KG1 (cell line): ENCODE measurements around the gene TADA1.

ENCODE experiments used
- DNase-seq: peaks from one replicate; lab custom pipeline; 2025; lab: John Stamatoyannopoulos, UW

TADA1 gene, protein sequence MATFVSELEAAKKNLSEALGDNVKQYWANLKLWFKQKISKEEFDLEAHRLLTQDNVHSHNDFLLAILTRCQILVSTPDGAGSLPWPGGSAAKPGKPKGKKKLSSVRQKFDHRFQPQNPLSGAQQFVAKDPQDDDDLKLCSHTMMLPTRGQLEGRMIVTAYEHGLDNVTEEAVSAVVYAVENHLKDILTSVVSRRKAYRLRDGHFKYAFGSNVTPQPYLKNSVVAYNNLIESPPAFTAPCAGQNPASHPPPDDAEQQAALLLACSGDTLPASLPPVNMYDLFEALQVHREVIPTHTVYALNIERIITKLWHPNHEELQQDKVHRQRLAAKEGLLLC

DNA sequence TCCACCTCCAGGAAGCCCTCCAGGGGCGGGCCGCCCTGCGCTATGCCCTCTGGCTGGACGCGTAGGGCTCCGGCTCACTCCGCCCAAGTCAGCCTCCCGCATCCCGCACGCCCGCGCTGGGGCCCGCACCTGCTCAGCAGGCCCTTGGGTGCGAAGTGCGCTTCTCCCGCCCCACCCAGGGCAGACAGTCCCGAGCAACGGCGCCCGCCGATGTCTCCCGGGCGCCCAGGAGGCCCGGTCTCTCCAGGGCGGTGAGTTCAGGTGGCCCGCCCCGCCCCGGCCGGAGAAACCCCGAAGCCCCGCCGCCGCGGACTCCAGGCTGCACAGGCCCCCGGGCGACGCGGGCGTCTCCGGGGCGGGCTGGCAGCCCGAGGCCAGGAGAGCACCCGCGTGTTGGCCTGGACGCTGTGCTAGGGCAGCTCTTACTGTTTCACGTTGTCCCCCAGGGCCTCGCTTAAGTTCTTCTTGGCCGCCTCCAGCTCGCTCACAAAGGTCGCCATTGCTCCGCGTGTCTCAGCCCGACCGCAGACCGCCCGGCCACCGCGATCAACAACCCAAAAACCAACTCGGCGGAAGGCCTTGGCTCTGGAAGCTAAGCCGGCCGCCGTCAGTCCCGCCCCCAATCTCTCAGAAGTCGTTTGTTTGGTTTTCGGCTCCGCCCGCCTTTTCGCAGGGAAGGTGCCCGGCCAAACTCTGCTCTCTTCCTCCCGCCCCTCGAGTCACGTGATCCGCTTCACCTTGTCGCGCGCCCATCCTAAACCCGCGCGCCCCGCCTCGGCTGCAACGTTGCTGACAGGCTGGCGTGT lies at the start of gene TADA1:
TSS of gene TADA1 (minus strand) at position 531 of the 806 bp plus-strand sequence. CDS start at position 500, 31 bp downstream.
- DNase-seq, result peak; percentile 94

DNA sequence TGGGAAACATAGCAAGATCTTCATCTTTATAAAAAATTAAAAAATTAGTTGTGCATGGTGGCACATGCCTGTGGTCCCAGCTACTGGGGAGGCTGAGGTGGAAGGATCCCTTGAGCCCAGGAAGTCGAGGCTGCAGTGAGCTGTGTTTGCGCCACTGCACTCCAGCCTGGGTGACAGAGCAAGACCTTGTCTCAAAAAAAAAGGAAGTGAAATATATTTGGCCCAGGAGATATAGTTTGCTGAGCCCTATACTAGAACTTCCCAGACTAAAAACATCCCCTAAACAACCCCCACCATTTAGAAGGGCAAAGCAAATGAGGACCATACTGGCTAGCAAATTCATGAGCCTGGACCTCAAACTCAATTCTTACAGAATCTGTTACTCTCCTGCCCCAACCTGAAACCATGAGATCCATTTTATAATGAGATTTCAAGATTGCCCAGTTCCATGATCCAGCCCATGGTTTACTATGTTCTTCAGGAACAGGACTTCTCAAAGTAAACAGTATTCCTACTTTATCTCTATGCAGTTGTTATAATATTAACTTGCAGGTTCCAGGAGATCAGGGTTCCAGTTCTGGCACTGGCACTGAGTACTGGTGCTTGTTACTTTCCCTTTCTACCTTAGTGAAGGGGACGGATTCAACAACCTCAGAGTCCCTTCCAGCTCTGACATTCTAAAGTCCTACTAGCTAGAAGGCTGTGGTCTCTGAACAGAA lies 48.9 kb upstream of the TADA1 start:
- DNase-seq, result no peak

DNA sequence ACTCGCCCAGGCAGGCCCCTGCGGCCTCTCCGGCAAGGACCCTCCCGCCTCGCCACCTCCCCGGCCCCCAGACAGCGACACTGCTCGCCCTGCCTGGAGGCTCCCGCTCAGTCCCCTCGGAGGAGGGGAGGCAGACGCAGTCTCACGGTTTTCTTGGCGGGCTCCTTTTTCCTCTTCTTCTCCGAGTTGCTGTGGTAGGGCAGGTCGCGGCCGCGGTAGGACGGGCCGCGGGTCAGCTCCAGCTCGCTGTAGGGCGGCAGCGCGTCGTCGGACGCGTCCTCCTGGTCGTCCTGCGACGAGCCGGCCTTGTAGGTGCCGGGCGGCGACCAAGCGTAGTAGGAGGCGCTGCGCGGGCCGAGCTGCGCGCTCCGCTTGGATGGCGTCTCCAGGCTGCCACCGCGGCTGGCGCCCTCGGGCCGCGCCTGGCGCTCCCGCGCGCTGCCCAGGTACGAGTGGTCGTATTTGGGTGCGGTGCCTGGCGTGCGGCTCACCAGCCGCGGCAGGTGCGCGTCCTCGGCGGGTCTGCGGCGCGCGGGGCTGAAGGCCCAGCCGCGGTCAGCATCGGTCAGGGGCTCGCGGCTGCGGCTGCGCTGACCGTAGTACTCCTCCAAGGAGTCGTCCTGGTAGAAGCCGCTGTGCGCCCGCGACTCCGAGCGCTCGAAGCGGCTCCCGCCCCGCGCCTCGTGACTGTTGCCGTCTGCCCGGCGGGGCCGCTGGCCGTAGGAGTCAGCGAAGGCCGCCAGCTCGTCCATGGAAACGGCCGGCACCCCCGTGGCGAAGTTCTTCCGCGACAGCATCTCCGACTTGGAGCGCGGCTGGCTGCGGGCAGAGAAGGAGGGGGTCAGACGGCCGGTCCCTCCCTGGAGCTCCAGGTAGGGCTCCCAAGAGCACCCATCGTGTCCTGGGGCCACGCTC lies 44.8 kb upstream of the TADA1 start:
- no peak for DNase-seq

DNA sequence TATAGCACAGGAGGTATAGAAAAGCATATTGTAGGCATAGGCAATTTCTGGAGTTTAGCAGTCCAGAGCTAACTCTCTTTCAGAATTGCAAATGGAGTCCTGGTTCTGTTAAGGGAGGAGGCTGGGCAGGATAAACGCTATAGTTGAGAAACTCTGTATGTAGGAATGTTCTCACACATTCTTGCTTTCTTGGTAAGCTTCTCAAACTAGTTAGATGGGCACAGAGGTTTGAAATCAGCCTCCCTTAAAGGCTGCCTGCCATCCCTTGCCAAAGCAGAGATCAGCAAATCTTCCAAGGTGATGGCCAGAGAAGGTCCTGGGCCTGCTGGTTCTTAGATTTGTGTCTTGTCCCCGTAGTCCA lies 42.9 kb upstream of the TADA1 start:
- DNase-seq, result no peak

DNA sequence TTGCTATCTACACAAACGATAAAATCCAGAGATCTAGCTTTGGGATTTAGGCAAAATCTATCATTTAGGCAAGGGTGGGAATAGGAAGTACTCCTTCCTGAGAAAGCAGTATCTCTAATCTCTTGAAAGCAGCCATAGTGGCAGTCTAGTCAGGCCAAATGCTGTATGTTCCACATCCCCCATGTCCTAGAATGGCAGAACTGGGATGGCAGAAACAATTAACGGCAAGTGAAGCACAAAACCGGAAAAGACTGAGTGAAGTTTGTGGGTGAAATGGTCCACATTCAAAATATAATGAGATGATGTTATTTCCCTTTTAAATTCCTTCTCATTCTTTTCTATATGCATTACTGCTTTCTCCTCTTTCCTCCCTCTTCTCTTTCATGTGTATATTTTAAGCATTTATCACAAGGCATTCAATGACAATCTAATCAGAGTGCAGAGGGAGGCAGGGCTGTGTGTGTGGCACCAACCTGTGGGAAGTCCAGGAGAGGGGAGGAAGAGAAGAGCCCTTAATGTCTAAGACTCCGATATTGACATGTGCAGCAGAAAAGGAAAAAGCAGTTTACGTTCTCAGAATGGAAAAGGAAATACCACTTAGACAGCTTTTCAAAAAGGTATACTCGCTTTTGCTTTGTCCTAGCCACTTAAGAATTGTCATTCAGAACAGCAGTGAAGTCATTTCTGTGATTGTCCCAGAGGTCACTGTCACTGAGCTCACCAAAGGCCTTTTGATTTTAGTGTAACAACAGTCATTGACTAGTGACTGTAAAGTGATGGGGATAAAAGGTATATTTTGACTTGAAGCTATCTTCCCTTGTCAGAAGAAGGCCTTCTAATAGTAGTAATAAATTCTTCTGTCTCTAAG lies 42.3 kb upstream of the TADA1 start:
- DNase-seq, result no peak

DNA sequence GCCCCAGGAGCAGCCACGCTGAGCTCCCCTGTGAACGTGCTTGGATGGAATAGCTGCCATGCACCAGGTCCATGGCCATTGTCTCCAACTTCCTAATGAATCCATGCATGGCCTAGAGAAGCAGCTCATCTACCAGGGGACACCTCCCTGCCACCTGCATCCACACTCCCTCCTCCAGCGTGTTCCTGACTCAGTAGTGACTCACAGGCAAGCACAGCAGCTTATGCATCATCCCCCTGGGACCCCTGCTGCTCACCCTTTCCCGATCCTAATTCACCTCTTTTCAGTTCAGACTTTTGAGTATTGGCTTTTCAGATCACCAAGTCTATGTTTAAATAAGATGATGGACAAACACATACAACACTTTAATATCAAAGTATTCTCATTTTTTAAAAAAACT lies 39.9 kb upstream of the TADA1 start:
- DNase-seq, result no peak

DNA sequence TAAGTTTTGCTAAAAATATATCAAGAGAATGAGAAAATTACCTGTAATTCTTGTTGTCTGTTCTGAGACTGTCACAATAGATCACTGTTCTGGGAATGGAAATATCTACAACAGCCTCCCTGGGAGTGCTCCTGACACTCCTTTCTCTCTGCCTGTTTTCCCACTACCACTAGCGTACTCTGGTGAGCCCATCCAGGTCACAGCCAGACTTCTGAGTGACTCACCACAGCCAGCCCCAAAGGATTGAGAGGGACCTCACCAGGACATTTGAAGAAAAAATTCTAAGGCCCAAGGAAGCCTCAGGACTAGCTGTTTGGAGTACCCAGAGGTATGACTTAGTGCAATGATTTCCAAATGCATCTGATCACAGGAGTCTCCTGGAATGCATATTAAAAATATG lies 39.0 kb upstream of the TADA1 start:
- DNase-seq, result no peak

DNA sequence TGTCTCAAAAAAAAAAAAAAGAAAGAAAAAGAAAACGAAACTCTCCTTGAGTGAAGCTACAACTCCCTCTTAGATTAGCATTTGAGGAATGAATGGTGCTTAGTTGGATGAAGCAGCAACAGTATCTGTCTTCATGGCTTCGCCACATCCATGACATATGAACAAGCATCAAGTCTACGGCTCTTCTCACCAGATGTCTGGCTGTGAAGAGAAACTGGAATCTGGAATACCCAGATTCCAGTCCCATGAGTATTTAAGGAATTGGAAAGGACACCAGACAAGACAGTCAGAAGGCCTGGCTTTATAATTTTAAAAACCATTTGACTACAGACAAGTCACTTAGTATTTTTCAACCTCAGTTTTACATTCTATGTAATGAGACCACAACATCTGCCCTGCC lies 38.0 kb upstream of the TADA1 start:
- no peak for DNase-seq

DNA sequence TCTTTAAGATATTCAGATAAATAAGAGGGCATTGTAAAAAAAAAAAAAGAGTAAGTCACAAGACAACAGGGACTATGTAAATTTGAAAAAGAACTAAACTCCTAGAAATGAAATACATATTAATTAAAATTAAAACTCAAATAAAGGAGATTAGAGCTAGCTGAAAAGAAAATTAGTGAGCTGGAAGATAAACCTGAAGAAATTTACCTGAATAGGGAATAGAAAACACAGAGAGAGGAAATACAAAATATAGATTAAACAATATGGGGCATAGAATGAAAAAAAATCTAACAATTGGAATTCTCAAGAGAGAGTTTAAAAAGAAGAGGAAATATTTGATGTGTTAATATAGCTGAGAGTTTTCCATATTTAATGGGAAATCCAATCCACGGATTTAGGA lies 35.6 kb upstream of the TADA1 start:
- no peak for DNase-seq

DNA sequence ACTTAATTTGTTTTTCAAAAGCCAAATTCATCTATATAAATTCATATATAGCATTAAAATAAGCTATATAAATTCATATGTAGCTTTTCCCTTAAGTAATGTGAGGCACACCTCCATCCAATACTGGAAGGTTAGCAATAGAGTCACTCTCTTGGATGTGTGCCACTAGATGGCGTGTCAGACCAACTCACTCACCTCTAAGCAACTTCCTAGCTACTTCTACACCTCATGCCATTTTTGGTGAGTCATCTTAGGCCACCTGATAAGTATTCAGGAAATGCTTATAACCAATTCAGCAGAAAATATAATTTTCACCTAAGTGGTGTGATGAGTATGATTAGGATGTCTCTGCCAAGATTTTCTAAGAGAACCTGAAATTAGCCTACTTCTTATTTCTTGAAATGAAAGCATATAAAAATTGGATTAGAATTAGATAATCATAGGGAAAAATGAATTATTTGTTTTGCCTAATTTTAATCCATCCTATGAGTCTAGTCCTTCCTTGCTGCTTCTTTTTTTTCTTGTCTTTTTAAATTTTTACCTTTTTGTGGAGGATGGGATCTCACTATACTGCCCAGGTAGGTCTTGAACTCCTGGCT lies 34.4 kb upstream of the TADA1 start:
- peak; percentile 64 for DNase-seq

DNA sequence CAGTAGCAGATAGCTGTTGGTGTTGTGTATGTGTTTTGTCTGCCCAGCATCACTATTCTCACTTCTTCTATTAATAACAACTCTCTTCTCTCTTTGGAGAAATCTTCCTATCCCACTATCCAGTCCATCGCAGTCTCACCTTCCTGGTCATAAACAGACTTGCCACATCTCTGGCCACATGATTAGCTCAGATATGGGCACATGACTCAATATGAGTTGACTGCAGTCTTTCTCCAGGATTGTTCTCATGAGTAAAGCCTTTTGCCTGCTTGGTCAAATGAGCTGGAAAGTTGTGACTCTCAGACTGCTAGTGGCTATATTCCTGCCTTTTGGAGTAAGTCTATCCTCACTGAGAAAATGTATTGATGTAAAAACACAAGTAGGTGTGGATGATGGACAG lies 32.9 kb upstream of the TADA1 start:
- no peak for DNase-seq

DNA sequence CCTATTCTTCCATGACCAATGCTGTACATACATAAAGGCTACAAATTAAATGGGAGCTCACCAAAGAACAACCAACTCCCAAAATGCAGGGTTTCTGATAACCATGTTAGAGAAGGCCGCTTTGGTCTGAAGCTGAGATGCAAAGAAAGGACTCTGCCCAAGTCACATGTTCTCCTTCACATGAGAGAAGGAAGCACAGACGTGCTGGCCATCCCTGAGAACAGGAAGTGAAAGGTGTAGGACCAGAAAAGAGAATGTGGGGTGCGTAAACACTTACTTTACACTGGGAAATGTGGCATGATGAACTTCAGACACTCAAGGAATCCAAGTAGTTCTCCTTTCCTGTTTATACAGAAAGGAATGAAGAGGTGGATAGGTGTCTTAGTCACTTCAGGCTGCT lies 31.7 kb upstream of the TADA1 start:
- no peak for DNase-seq

DNA sequence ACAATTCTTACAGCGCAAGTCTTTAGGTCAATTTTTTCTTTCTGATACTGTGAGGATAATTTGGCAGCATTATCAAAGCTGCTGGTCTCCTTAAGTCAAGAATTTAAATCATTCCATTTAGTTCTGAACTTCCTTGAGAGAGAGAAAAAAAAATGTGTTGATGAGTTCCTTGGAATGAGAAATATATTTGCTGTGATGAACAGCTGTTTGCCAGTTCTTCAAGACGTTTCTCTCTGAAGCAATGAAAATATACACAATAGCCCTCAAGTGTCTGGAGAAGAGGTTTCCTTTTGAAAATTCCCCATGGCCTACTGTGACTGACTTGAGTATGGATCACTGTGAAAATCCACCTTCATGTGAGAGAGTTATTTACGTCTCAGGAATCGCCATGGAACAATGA lies 31.0 kb upstream of the TADA1 start:
- no peak for DNase-seq

DNA sequence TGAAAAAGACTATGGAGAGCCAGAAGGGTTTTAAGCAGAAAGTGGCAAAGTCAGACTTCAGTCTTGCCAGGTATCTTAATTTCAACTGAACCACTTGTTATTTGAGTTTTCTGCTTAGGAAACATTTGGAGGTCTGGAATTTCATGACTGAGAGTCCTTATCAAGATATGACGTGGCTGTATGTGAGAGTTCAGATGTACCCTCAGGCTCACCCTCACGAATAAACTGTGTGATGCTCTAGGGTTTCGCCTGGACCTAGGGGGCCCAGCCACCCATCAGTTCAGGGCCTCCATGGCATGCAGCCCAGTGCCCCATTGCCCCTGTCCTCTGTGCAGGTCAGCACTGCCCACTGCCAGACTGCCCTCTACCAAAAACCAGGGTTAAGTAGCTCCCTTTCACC lies 30.6 kb upstream of the TADA1 start:
- DNase-seq, result no peak

DNA sequence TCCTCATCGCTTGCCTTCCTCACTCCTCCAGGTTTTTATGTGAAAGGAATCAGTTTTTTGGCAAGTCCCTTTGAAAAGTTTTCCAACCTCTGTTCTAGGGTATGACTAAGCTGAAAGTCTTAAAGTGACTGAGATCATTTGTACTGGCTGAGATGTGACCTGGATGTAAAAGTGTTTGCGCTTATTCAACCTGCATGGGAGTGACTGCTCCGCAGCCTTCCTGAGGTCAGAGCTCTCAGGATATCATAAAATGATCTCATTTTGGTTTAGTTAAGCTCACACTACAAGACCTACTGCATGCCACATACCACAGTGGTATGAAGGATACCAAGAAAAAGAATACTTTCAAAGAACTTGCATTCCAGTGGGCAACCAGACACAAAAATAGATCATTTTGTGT lies 29.8 kb upstream of the TADA1 start:
- no peak for DNase-seq

DNA sequence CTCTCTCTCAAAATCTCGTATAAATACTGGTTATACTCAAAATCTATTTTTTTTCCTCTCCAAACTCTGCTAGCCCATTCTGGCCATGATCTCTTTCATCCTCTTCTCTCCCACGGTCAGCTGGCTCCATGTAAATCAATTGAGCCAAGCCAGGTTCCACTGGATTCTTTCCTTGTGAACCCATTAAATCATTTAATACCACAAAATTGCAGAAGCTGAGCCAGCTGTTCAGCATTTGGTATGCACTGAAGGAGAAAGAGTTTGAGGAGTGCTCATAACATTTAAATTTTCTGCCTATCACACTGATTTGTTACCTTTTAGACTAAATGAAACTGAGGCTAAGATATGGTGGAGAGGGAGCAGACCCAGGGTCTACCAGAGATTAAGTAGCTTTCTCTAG lies 29.1 kb upstream of the TADA1 start:
- no peak for DNase-seq

DNA sequence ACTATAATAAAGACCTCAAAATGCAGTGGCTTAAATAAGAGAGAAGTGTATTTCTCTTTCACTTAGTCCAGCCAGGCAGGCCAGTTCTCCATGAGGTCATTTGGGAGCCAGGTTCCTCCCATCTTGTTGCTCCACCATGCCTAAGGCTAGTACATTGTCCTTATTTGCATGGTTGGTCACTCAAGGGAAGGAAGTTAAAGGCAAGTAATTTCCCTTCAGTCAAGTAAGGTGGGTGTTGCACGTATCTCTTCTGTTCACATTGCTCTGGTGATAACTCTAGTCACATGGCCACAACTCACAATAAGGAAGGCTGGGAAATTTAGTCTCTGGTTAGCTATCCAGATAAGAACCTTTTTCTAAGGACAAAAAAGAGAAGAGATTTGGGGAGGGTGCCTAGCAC lies 27.2 kb upstream of the TADA1 start:
- no peak for DNase-seq

DNA sequence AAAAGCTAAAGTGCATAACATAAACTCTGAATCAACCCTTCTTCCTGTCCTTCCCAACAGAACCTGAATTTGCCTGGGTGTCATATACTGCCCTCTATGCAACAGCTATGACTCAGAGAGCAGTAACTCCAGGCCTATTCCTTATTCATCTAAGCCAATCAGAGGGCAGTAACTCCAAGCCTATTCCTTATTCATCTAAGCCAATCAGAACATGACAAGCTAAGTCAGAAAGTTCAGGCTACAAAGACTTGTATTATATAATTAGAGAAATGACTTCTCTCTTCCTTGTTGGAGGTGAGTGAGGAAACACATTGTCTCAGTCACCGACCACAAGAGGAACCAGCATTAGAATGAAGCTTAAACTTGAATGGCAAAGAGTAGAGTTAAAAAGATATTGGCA lies 26.2 kb upstream of the TADA1 start:
- peak; percentile 29 for DNase-seq

DNA sequence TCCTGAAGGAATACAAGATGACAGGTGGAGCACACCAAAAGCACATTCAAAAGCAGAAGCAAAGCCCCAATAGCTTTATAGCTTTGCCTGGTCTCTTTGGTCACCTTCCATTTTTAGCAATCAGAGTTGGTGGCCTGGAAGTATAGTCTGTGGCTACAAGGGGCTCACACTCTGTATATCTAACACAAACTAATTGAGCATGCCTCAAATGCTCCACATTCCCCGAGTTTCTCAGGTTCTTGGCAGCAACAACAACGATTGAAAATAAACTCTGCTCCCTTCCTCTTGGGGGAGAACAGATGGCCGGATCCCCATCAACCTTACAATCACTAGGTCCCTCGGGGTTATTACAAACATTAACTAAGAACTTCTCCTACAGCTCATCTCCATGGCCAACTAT lies 24.9 kb upstream of the TADA1 start:
- DNase-seq, result no peak

DNA sequence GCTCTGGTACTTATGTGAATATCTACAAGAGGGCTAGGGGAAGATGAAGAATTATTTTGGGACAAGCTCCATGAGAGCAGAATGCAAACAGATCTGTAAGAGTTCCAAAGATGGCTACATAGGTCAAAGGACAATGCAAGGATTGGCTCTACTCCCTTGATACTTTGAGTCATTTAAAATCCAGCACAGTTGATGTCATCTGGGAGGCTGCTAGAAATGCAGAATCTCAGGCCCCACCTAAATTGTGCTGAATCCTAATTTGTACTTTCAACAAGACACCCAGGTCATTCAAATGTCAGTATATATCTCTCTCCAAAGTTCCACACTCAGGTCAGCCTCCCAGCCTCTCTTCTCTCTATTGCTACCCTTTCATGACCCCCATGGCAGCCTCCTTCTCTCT lies 23.7 kb upstream of the TADA1 start:
- no peak for DNase-seq

DNA sequence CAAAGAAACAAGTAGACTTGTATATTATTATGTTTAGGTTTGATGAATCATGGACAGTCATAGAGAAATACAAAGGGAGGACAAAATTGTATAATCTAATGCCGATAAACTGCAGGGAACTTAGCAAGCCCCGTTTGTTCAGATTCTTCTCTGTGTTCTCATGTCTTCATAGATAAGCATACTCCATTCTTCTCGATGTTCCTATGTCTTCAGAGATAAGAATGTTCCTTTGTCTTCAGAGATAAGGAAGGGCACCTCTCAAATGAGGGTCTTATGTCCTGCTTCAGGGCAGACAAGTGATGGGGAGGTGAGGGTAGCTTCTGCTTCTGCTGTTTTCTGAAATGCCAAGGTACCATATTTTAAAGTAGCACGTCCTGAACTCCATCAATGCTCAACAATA lies 19.7 kb upstream of the TADA1 start:
- DNase-seq, result no peak
